ENCODE data around the gene CCIN. TPM values are rescaled to one million over a fixed set of nuclear protein-coding genes. Genes with fewer than 3 reads are reported as not detected.
"Not testable (repeated sequence)": the region's sequence is repeated elsewhere in the genome, so short reads cannot be mapped to it uniquely, and the experiment has no call there.

Gene CCIN
- total and polyA plus RNA-seq, 2 experiments from 2014 or later: 1.4 to 2.8 TPM

GRCh38 chr9:36177571-36177970, 8.4 kb downstream of the CCIN start:
- in situ Hi-C loops (cut with MboI): no loop called here
- Histone ChIP-seq H3K27me3 (replicated peaks; ENCODE audit: insufficient read depth) (no peaks in the 10 kb centered on the region), H3K79me2 (ENCODE audit: insufficient read depth) (no peaks in the 10 kb centered on the region), H3K4me3 (no peak overlapping the region), H3K27ac (no peak overlapping the region), H3K9me2 (ENCODE audit: insufficient read depth) (no peaks in the 10 kb centered on the region), H4K20me1 (ENCODE audit: insufficient read depth) (no peaks in the 10 kb centered on the region), H3K9ac (no peak overlapping the region), H3K36me3 (ENCODE audit: low read depth) (no peaks in the 10 kb centered on the region), H3F3A (ENCODE audit: insufficient read depth) (no peaks in the 10 kb centered on the region), H2AFZ (no peak overlapping the region), H3K4me1 (ENCODE audit: insufficient read depth) (no peaks in the 10 kb centered on the region), H3K4me2 (ENCODE audit: unreplicated experiment) (no peak overlapping the region), H3K9me3 (ENCODE audit: low read depth) (no peaks in the 10 kb centered on the region)
- TF ChIP-seq EZH2phosphoT487 (IDR thresholded peaks at IDR 0.05; ENCODE audit: insufficient read depth, low read depth) (no peak), EZH2 (IDR thresholded peaks at IDR 0.05; ENCODE audit: insufficient read depth, poor library complexity, severe bottlenecking) (no peak)
- no peak for DNase-seq
- 76 to 94% methylated on average over 4 of the region's 4 CpGs for WGBS, 2 experiments (ENCODE audit: low coverage in 1 of 2, low lambda C conversion rate in 2 of 2, missing lambda C conversion rate in 2 of 2)

- DNase-seq; H4K20me1 ChIP-seq (ENCODE audit: insufficient read depth); H3K27me3 ChIP-seq (replicated peaks; ENCODE audit: insufficient read depth); H3K27ac ChIP-seq; H3K9ac ChIP-seq; H3K36me3 ChIP-seq (ENCODE audit: low read depth); H2AFZ ChIP-seq; H3K4me3 ChIP-seq; H3K4me1 ChIP-seq (ENCODE audit: insufficient read depth); in situ Hi-C loops (cut with MboI); H3F3A ChIP-seq (ENCODE audit: insufficient read depth); H3K79me2 ChIP-seq (ENCODE audit: insufficient read depth); H3K9me2 ChIP-seq (ENCODE audit: insufficient read depth); H3K9me3 ChIP-seq (ENCODE audit: low read depth); H3K4me2 ChIP-seq (ENCODE audit: unreplicated experiment): not testable (repeated sequence)
- 85 to 92% methylated on average over 6 of the region's 6 CpGs for WGBS, 2 experiments (ENCODE audit: low coverage in 1 of 2, low lambda C conversion rate in 2 of 2, missing lambda C conversion rate in 2 of 2)
Measured at GRCh38 chr9:36180243-36180642, 11.1 kb downstream of the CCIN start.

- peak; percentile 92 for DNase-seq
- in situ Hi-C loops (cut with MboI): no loop called here
- H3K4me2 ChIP-seq (ENCODE audit: unreplicated experiment): no peak overlapping the region
- peaks cover 8% of the 10 kb centered on the region for H4K20me1 ChIP-seq (ENCODE audit: insufficient read depth)
- no peak overlapping the region for H3K4me3 ChIP-seq
- no peaks in the 10 kb centered on the region for H3K27me3 ChIP-seq (replicated peaks; ENCODE audit: insufficient read depth)
- H3K36me3 ChIP-seq (ENCODE audit: low read depth): no peaks in the 10 kb centered on the region
- H3K4me1 ChIP-seq (ENCODE audit: insufficient read depth): peaks cover 24% of the 10 kb centered on the region
- H3K9me2 ChIP-seq (ENCODE audit: insufficient read depth): no peaks in the 10 kb centered on the region
- H3K79me2 ChIP-seq (ENCODE audit: insufficient read depth): peaks cover 17% of the 10 kb centered on the region
- no peaks in the 10 kb centered on the region for H3K9me3 ChIP-seq (ENCODE audit: low read depth)
- H3F3A ChIP-seq (ENCODE audit: insufficient read depth): peaks cover 30% of the 10 kb centered on the region
- TF ChIP-seq EZH2 (IDR thresholded peaks at IDR 0.05; ENCODE audit: insufficient read depth, poor library complexity, severe bottlenecking) (no peak), EZH2phosphoT487 (IDR thresholded peaks at IDR 0.05; ENCODE audit: insufficient read depth, low read depth) (no peak)
- peak overlapping the region; percentile 32 for H3K27ac ChIP-seq
- H3K9ac ChIP-seq: no peak overlapping the region
- peak overlapping the region; percentile 8; the same call in 1 of the 2 replicates for H2AFZ ChIP-seq
Measured at GRCh38 chr9:36187414-36187813, 18.2 kb downstream of the CCIN start.

- H4K20me1 ChIP-seq (ENCODE audit: insufficient read depth): peaks cover 16% of the 10 kb centered on the region
- H3K9me3 ChIP-seq (ENCODE audit: low read depth): no peaks in the 10 kb centered on the region
- H3K36me3 ChIP-seq (ENCODE audit: low read depth): no peaks in the 10 kb centered on the region
- no peak overlapping the region for H3K4me3 ChIP-seq
- no peak overlapping the region for H3K9ac ChIP-seq
- 0 out of 2 replicates have a peak overlapping the region, but pooled peaks have one; percentile 8 for H2AFZ ChIP-seq
- DNase-seq: no peak
- peaks cover 35% of the 10 kb centered on the region for H3F3A ChIP-seq (ENCODE audit: insufficient read depth)
- in situ Hi-C loops (cut with MboI): no loop called here
- WGBS, 2 experiments (ENCODE audit: low coverage in 1 of 2, low lambda C conversion rate in 2 of 2, missing lambda C conversion rate in 2 of 2): 82 to 88% methylated on average over 5 of the region's 5 CpGs
- no peak for TF ChIP-seq EZH2phosphoT487 (IDR thresholded peaks at IDR 0.05; ENCODE audit: insufficient read depth, low read depth)
- TF ChIP-seq EZH2 (IDR thresholded peaks at IDR 0.05; ENCODE audit: insufficient read depth, poor library complexity, severe bottlenecking): no peak
- H3K9me2 ChIP-seq (ENCODE audit: insufficient read depth): no peaks in the 10 kb centered on the region
- H3K79me2 ChIP-seq (ENCODE audit: insufficient read depth): peaks cover 25% of the 10 kb centered on the region
- H3K27me3 ChIP-seq (replicated peaks; ENCODE audit: insufficient read depth): no peaks in the 10 kb centered on the region
- peaks cover 32% of the 10 kb centered on the region for H3K4me1 ChIP-seq (ENCODE audit: insufficient read depth)
- peak overlapping the region; percentile 32; the same call in 1 of the 2 replicates for H3K27ac ChIP-seq
- no peak overlapping the region for H3K4me2 ChIP-seq (ENCODE audit: unreplicated experiment)
Measured at GRCh38 chr9:36188212-36188611, 19.0 kb downstream of the CCIN start.

GRCh38 chr9:36189976-36190375, 20.8 kb downstream of the CCIN start:
- H3K4me3 ChIP-seq: peak overlapping the region; percentile 93
- peaks cover 21% of the 10 kb centered on the region for H4K20me1 ChIP-seq (ENCODE audit: insufficient read depth)
- no peaks in the 10 kb centered on the region for H3K9me2 ChIP-seq (ENCODE audit: insufficient read depth)
- peak overlapping the region; percentile 90 for H3K9ac ChIP-seq
- no peaks in the 10 kb centered on the region for H3K9me3 ChIP-seq (ENCODE audit: low read depth)
- H3K4me1 ChIP-seq (ENCODE audit: insufficient read depth): peaks cover 50% of the 10 kb centered on the region
- peaks cover 42% of the 10 kb centered on the region for H3K79me2 ChIP-seq (ENCODE audit: insufficient read depth)
- peak overlapping the region; percentile 81 for H2AFZ ChIP-seq
- DNase-seq: peak; percentile 40
- no peaks in the 10 kb centered on the region for H3K27me3 ChIP-seq (replicated peaks; ENCODE audit: insufficient read depth)
- H3K27ac ChIP-seq: peak overlapping the region; percentile 66
- H3K4me2 ChIP-seq (ENCODE audit: unreplicated experiment): peak overlapping the region; percentile 99
- H3F3A ChIP-seq (ENCODE audit: insufficient read depth): peaks cover 33% of the 10 kb centered on the region
- WGBS, 2 experiments (ENCODE audit: low coverage in 1 of 2, low lambda C conversion rate in 2 of 2, missing lambda C conversion rate in 2 of 2): 3 to 4% methylated on average over 9 of the region's 9 CpGs
- no peaks in the 10 kb centered on the region for H3K36me3 ChIP-seq (ENCODE audit: low read depth)
- in situ Hi-C loops (cut with MboI): no loop called here
- no peak for TF ChIP-seq EZH2 (IDR thresholded peaks at IDR 0.05; ENCODE audit: insufficient read depth, poor library complexity, severe bottlenecking)
- no peak for TF ChIP-seq EZH2phosphoT487 (IDR thresholded peaks at IDR 0.05; ENCODE audit: insufficient read depth, low read depth)

Measured in GM23248 (cell line).